Right lobe of liver (tissue), 4 donors: ENCODE measurements around the gene GAA.

Experiments
- POLR2A ChIP-seq: fragments of 450-650 bp; IDR thresholded peaks from one replicate; pipeline ENCODE4 v1.6.1; 2017; ENCODE audit warnings: antibody characterized with exemption, mild to moderate bottlenecking
- TF ChIP-seq, protein P1 (sequence below), 4 donors: fragments of 200-600 bp in 3 of 4; fragments of 450-650 bp in 1 of 4; IDR thresholded peaks; one replicate each; pipeline versions ENCODE4 v1.5.1 to v1.8.0; 2016 to 2022; ENCODE audit warnings: antibody characterized with exemption in 4 of 4, mild to moderate bottlenecking in 2 of 4
- donor health status: DM: no; HTN: no; CAD: no.
- donor health status: DM: no; HTN: no; CAD: no.
- donor health status: DM: no; HTN: yes; CAD: no.

DNA sequence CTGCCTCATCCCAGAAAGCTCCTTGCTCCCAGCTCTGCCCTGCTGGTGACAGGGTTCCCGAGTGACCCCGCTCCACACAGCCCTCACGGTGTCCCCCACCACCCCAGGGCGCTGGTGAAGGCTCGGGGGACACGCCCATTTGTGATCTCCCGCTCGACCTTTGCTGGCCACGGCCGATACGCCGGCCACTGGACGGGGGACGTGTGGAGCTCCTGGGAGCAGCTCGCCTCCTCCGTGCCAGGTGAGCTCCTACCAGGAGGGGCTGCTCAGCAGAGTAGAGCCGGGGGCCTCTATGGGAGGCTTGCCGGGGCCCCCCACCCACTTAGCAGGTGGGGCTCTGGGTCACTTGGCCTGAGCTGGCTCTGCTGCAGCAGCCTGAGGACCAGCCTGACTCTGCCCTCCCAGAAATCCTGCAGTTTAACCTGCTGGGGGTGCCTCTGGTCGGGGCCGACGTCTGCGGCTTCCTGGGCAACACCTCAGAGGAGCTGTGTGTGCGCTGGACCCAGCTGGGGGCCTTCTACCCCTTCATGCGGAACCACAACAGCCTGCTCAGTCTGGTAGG is 11.2 kb downstream of the GAA start:
- TF ChIP-seq, protein P1, sequence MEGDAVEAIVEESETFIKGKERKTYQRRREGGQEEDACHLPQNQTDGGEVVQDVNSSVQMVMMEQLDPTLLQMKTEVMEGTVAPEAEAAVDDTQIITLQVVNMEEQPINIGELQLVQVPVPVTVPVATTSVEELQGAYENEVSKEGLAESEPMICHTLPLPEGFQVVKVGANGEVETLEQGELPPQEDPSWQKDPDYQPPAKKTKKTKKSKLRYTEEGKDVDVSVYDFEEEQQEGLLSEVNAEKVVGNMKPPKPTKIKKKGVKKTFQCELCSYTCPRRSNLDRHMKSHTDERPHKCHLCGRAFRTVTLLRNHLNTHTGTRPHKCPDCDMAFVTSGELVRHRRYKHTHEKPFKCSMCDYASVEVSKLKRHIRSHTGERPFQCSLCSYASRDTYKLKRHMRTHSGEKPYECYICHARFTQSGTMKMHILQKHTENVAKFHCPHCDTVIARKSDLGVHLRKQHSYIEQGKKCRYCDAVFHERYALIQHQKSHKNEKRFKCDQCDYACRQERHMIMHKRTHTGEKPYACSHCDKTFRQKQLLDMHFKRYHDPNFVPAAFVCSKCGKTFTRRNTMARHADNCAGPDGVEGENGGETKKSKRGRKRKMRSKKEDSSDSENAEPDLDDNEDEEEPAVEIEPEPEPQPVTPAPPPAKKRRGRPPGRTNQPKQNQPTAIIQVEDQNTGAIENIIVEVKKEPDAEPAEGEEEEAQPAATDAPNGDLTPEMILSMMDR (IDR thresholded peaks at IDR 0.05), result no peak
- TF ChIP-seq POLR2A, result no peak
